Common myeloid progenitor, CD34-positive (primary cell): ENCODE data around the gene AIP.

Source experiments
- CTCF ChIA-PET: fragments of 350-600 bp; sonication (Branson Sonifier 250); formaldehyde crosslinking; loops from one replicate; lab custom pipeline; 2021; ENCODE audit warnings: antibody characterized with exemption; lab: Charles Lee
- POLR2A ChIA-PET: fragments of 350-600 bp; sonication (Branson Sonifier 250); formaldehyde crosslinking; loops from one replicate; lab custom pipeline; 2021; ENCODE audit warnings: antibody characterized with exemption; lab: Charles Lee
- DNase-seq, 3 donors: peaks; one replicate each; pipeline versions ENCODE4 v3.0.0 to v3.0.0-alpha.2; 2013
- H3K27ac ChIP-seq, 2 experiments: 1 replicate in 1 of 2; 2 replicates in 1 of 2; pipeline ENCODE4 v1.7.0; 2013; ENCODE audit warnings: inconsistent platforms in 2 of 2, low read length in 2 of 2, mild to moderate bottlenecking in 2 of 2, low read depth in 1 of 2, moderate library complexity in 1 of 2; ENCODE audit not compliant: severe bottlenecking in 2 of 2, insufficient read depth in 1 of 2, poor library complexity in 1 of 2
- H3K27me3 ChIP-seq, 5 experiments: replicated peaks in 2 of 5; 1 replicate in 3 of 5; 2 replicates in 2 of 5; pipeline versions ENCODE4 v1.6.1 to v1.7.0; 2013; ENCODE audit warnings: low read length in 4 of 5, mild to moderate bottlenecking in 2 of 5, moderate library complexity in 2 of 5, inconsistent platforms in 1 of 5; ENCODE audit not compliant: insufficient read depth in 5 of 5, control insufficient read depth in 4 of 5
- H3K36me3 ChIP-seq, 4 experiments: 1 replicate in 2 of 4; 2 replicates in 2 of 4; pipeline versions ENCODE4 v1.6.1 to v1.7.0; 2013; ENCODE audit warnings: low read length in 3 of 4, control low read depth in 1 of 4, mild to moderate bottlenecking in 1 of 4; ENCODE audit not compliant: control insufficient read depth in 4 of 4, insufficient read depth in 4 of 4
- H3K4me1 ChIP-seq, 4 experiments: 1 replicate in 3 of 4; 2 replicates in 1 of 4; pipeline versions ENCODE4 v1.6.1 to v1.7.1; 2013; ENCODE audit warnings: low read length in 3 of 4, mild to moderate bottlenecking in 3 of 4, control low read depth in 1 of 4, inconsistent platforms in 1 of 4, moderate library complexity in 1 of 4; ENCODE audit not compliant: control insufficient read depth in 4 of 4, insufficient read depth in 4 of 4; ENCODE audit errors: control extremely low read depth in 1 of 4
- H3K4me3 ChIP-seq, 7 experiments: 1 replicate in 4 of 7; 2 replicates in 3 of 7; pipeline versions ENCODE4 v1.5.1 to v1.7.0; 2013; ENCODE audit warnings: mild to moderate bottlenecking in 7 of 7, low read length in 6 of 7, moderate library complexity in 6 of 7, inconsistent platforms in 2 of 7, low read depth in 2 of 7, control low read depth in 1 of 7; ENCODE audit not compliant: insufficient read depth in 4 of 7, control insufficient read depth in 1 of 7; ENCODE audit errors: extremely low read depth in 1 of 7
- H3K9me3 ChIP-seq, 5 experiments: 1 replicate in 4 of 5; 2 replicates in 1 of 5; pipeline versions ENCODE4 v1.6.1 to v1.7.1; 2013; ENCODE audit warnings: low read length in 4 of 5, mild to moderate bottlenecking in 2 of 5, inconsistent platforms in 1 of 5, low read depth in 1 of 5, moderate library complexity in 1 of 5; ENCODE audit not compliant: control insufficient read depth in 4 of 5, insufficient read depth in 2 of 5; ENCODE audit errors: control extremely low read depth in 1 of 5
- WGBS: methylation state at CpG from one replicate; pipeline ENCODE4 v1.1.5; 2013; ENCODE audit not compliant: insufficient coverage; 5-methylcytosine and 5-hydroxymethylcytosine counted together

Gene AIP

DNA sequence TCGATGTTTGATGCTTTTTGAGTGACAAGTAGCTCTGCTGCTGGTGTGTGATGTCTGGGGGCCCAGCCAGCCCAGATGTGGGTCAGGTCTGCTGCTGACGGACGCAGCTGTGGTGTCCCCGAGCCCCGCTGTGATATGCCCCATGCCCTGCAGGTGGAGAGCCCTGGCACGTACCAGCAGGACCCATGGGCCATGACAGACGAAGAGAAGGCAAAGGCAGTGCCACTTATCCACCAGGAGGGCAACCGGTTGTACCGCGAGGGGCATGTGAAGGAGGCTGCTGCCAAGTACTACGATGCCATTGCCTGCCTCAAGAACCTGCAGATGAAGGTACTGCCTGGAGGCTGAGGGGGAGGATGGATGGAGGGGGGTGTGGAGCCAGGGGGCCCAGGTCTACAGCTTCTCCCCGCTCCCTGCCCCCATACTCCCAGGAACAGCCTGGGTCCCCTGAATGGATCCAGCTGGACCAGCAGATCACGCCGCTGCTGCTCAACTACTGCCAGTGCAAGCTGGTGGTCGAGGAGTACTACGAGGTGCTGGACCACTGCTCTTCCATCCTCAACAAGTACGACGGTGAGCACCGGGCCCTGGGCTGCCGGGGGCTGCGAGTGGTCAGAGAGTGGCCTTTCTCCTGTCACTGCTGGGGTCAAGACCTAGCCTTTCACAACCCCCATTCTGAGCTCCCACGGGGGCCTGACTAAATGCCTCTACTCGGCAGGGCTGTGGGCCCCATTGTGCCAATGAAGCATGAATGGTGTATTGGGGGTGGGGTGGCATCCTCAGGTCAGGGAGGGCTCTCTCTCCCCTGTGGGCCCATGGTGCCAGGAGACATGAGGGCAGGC is 7.3 kb downstream of the AIP start:
- Histone ChIP-seq H3K27me3 (no peaks in the 10 kb centered on the region), H3K9me3 (no peaks in the 10 kb centered on the region), H3K4me1 (peaks cover 0 to 11% (median 9%) of the 10 kb centered on the region in 4 experiments), H3K27ac (no peak overlapping the region), H3K36me3 (peaks cover 3 to 73% (median 47%) of the 10 kb centered on the region in 4 experiments), H3K4me3 (no peak overlapping the region)
- 98% methylated on average over 16 of the region's 23 CpGs for WGBS
- CTCF ChIA-PET = interaction anchor here (0.9 to 1.4 kb wide), 3 partner anchors 15 to 98 kb away, joined by 3 read pairs; partner anchors contain the start of genes PITPNM1 and RAD9A
- POLR2A ChIA-PET = interaction anchor here (1.2 kb wide), 1 partner anchor 61 kb away, joined by 3 read pairs; no protein-coding TSS in a partner anchor
- DNase-seq = no peak

DNA sequence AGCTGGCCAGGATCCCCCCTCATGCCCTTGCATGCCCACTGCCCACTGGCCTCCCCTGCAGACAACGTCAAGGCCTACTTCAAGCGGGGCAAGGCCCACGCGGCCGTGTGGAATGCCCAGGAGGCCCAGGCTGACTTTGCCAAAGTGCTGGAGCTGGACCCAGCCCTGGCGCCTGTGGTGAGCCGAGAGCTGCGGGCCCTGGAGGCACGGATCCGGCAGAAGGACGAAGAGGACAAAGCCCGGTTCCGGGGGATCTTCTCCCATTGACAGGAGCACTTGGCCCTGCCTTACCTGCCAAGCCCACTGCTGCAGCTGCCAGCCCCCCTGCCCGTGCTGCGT is 7.9 kb downstream of the AIP start:
- WGBS = 98% methylated on average over 13 of the region's 15 CpGs
- Histone ChIP-seq H3K4me3 (no peak overlapping the region), H3K36me3 (peaks cover 3 to 78% (median 47%) of the 10 kb centered on the region in 4 experiments), H3K9me3 (no peaks in the 10 kb centered on the region), H3K27ac (no peak overlapping the region), H3K27me3 (no peaks in the 10 kb centered on the region), H3K4me1 (peaks cover 0 to 9% (median 6%) of the 10 kb centered on the region in 4 experiments)
- POLR2A ChIA-PET = no interaction called here
- CTCF ChIA-PET = interaction anchor here (0.9 to 1.4 kb wide), 3 partner anchors 15 to 99 kb away, joined by 3 read pairs; partner anchors contain the start of genes PITPNM1 and RAD9A
- no peak for DNase-seq

DNA sequence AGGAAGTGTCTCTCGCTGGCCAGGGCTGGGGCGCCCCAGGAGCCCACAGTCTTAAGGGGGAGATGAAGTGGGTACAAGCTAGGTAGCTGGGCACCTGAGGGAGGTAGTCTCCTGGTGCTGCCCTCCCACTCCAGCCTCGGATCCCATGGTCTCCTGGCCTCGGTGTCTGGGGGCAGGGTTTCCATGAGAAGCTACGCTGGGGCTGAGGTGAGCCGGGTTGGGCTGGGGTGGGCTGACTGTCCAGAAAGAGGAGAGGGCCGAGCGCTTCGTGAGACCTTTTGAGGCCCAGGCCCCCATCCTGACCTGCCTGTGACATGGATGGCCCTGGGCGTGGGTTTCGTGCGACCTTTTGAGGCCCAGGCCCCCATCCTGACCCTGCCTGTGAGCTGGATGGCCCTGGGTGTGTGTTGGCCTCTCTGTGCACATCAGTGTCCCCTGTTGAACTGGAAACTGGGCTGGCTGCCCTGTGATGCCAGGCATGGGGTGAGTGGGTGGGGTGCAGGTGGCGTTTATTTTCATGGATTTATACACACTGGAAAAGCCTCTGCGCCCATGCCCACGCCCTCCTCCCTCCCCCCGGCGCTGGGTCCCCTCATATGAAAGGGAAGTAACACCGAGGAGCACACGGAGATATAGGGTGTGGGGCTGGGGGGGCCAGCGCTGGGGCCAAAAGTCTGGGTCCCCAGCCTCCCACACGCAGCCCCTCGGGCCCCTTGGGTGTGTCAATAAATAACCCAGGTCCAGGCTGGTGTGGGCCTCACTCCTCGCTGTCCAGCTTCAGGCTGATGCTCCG is 8.6 kb downstream of the AIP start:
- no peak for DNase-seq
- Histone ChIP-seq H3K27me3 (no peaks in the 10 kb centered on the region), H3K4me3 (no peak overlapping the region), H3K36me3 (peaks cover 3 to 83% (median 49%) of the 10 kb centered on the region in 4 experiments), H3K27ac (no peak overlapping the region), H3K9me3 (no peaks in the 10 kb centered on the region), H3K4me1 (peaks cover 0 to 2% (median 0%) of the 10 kb centered on the region in 4 experiments)
- ChIA-PET POLR2A (interaction anchor here (0.6 to 1.4 kb wide), 2 partner anchors 14 to 147 kb away, joined by 3 to 4 read pairs; partner anchors contain the start of gene PITPNM1), CTCF (interaction anchor here (0.9 to 1.4 kb wide), 3 partner anchors 14 to 100 kb away, joined by 3 read pairs; partner anchors contain the start of genes PITPNM1 and RAD9A)
- WGBS = 91% methylated on average over 16 of the region's 24 CpGs

DNA sequence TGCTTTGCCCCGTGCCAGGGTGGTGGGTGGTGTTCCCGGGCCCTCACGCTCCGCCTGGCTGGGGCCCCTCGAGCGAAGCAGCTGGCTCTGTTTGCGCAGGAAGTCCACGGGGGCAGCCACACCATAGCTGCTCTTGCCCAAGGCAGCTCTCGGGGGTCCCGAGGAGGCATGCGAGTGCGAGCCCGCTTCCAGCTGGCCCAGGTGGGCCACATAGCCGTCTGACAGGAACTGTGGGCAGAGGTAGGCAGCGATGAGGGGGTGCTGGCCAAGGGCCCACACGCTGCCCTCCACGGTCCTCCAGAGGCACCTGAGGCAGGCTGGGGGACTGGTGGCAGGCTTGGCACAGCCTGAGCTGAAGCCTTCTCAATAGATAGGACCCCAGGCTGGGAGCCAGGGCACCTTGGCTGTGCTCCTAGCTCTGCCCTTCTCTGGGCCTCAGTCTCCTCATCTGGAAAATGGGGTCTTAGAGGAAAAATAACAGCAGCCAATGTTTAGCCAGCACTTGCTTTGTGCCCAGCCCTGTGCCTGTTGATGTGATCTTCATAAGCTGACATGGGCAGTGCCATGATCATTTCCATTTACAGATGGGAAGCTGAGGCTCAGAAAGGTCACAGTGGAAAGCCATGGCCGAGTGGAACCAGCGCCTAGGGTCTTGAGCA is 9.4 kb downstream of the AIP start:
- no peaks in the 10 kb centered on the region for H3K4me1 ChIP-seq
- H3K36me3 ChIP-seq = peaks cover 3 to 80% (median 47%) of the 10 kb centered on the region in 4 experiments
- DNase-seq = no peak
- WGBS = 95% methylated on average over 15 of the region's 19 CpGs
- ChIA-PET POLR2A (interaction anchor here (1.4 kb wide), 1 partner anchor 13 kb away, joined by 4 read pairs; the partner anchor contains the start of gene PITPNM1), CTCF (interaction anchor here (1.3 kb wide), 1 partner anchor 112 kb away, joined by 3 read pairs; no protein-coding TSS in a partner anchor)
- no peaks in the 10 kb centered on the region for H3K27me3 ChIP-seq
- H3K27ac ChIP-seq = no peak overlapping the region
- no peak overlapping the region for H3K4me3 ChIP-seq
- no peaks in the 10 kb centered on the region for H3K9me3 ChIP-seq

DNA sequence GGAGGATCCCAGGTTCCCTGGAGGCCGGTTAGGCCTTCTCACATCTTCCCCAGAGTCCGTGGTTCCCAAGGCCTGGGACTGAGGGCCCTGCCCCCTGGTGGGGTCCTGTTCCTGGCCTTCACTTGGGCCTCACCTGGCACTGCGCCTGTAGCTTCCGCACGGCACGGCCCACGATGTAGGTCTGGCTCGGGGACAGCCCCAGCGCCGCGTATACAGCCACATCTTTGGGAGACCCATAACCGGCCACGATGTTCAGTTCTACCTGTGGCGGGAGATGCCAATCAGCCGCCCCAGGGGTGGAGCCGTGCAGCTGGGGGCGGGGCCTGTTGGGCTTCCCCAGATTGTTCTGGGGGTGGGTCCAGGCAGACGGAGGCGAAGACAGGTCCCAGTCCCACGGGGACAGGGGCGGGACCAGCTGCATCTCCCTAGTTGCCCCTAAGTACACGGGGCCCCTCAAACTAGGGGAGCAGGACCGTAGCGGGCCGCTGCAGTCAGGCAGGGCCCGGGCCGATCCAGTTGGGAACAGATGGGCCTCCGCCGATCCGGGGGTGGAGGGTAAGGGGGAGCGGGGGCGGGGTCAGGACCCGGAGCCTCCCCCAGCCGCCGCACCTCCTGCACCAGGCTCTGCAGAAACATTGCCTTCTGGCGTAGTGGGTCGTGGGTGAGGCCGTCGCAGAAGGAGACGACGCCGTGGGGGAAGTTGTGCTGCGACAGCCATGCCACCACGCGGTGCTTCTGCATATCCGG is 10.1 kb downstream of the AIP start:
- WGBS = 91% methylated on average over 33 of the region's 46 CpGs
- Histone ChIP-seq H3K36me3 (peaks cover 4 to 75% (median 43%) of the 10 kb centered on the region in 4 experiments), H3K27ac (no peak overlapping the region), H3K4me1 (no peaks in the 10 kb centered on the region), H3K27me3 (no peaks in the 10 kb centered on the region), H3K9me3 (no peaks in the 10 kb centered on the region), H3K4me3 (no peak overlapping the region)
- POLR2A ChIA-PET = interaction anchor here (1.4 kb wide), 1 partner anchor 13 kb away, joined by 4 read pairs; the partner anchor contains the start of gene PITPNM1
- CTCF ChIA-PET = interaction anchor here (1.3 kb wide), 1 partner anchor 112 kb away, joined by 3 read pairs; no protein-coding TSS in a partner anchor
- no peak for DNase-seq
